ENCODE measurements around the gene CA10.

DNA sequence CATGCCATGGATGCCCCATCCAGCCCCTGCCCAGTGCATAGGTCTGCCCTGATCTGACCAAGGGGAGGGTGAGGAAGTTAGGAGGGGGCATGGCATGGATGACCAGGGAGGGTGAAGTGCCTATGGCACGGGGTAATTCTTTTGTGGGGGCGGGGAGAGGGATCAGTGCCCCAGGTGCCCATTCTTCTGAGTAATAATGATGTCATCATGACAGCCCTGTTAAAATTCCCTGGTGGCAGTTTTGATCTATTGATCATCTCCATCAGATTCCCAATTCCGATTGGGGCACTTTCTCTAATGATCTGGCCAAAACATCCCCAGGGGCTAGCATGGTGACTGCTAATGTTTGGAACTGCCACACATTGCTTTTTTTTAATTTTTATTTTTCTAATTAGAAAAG, 506.0 kb downstream of the CA10 start:
- TF ChIP-seq POLR2A (IDR thresholded peaks at IDR 0.05) = no peak
- TF ChIP-seq, protein P1, sequence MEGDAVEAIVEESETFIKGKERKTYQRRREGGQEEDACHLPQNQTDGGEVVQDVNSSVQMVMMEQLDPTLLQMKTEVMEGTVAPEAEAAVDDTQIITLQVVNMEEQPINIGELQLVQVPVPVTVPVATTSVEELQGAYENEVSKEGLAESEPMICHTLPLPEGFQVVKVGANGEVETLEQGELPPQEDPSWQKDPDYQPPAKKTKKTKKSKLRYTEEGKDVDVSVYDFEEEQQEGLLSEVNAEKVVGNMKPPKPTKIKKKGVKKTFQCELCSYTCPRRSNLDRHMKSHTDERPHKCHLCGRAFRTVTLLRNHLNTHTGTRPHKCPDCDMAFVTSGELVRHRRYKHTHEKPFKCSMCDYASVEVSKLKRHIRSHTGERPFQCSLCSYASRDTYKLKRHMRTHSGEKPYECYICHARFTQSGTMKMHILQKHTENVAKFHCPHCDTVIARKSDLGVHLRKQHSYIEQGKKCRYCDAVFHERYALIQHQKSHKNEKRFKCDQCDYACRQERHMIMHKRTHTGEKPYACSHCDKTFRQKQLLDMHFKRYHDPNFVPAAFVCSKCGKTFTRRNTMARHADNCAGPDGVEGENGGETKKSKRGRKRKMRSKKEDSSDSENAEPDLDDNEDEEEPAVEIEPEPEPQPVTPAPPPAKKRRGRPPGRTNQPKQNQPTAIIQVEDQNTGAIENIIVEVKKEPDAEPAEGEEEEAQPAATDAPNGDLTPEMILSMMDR (IDR thresholded peaks at IDR 0.05) = no peak

Measured in vagina (tissue), 2 donors.